ENCODE results near the gene SELENOK. TPM values are rescaled to one million over a fixed set of nuclear protein-coding genes. Genes with fewer than 3 reads are reported as not detected.
A peak's percentile ranks its signal among the peaks of the same experiment; 100 is the strongest.

Gene SELENOK
- total RNA-seq, 2 donors from 2014 or later, result 46.0 to 52.9 TPM

DNA sequence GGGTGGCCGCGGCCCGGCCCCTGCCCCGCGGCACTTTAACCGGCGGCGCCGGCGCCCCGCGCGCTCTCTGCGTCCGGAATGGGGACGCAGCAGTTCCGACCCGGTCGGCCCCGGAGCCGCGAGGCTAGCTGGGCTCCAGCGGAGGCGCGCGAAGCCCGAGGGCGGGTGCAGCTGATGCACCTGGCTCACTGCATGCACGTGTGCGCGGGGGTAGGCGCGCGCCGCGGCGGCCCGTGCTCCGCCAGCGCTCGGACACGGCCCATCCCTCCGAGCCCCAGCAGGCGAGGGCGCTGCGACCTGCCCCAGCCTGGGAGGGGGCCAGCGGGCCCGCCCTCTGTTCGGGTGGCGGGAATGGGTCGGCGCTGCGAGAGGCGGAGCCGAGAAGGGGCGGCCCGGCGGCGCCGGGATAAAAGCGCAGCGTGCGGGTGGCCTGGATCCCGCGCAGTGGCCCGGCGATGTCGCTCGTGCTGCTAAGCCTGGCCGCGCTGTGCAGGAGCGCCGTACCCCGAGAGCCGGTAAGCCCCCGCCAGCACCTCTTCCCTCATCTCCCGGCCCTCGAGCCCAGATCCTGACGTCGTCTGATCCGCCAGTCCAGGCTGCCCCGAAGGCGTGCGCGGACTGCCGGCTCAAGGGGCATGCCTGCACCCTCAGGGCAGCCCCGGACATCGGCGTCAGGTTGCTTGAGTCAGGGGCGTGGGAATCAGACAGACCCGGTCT, 45.4 kb downstream of the SELENOK start, which contains the start of the genes CHDH and IL17RB:
Gene CHDH (minus strand): TSS at position 286 of the 717 bp plus-strand sequence. CDS start 22,411 bp downstream, outside the sequence.
Gene IL17RB (plus strand): TSS at position 435 of the 717 bp plus-strand sequence. CDS start 21 bp downstream, at position 456.
- no peaks in the 10 kb centered on the region for H3K27me3 ChIP-seq
- H3K27ac ChIP-seq, result peak within 1 kb of the TSS; percentile 92
- H3K4me1 ChIP-seq, result peaks cover 8% of the 10 kb centered on the region

DNA sequence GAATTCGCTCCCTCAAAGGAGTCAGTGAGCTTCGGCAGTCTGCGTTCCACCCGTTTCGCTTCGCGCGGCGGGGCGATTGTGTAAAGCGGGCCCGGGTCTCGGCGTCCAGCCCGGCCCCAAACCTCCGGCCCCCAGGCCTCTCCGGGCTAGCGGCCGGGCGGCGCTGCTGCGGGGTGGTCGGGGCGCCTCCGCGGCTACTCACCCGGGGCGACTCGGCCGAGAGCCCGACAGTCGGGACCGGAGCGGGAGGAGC, 45.9 kb downstream of the SELENOK start:
- peak overlapping the region; percentile 83 for H3K4me3 ChIP-seq
- no peak for DNase-seq
- no peaks in the 10 kb centered on the region for H3K9me3 ChIP-seq
- H3K36me3 ChIP-seq, result no peaks in the 10 kb centered on the region
- H3K9ac ChIP-seq (ENCODE audit: low read depth in 2 of 2, low read length in 2 of 2), result peak overlapping the region; percentile 81
- peaks cover 8% of the 10 kb centered on the region for H3K4me1 ChIP-seq
- TF ChIP-seq, protein P1, sequence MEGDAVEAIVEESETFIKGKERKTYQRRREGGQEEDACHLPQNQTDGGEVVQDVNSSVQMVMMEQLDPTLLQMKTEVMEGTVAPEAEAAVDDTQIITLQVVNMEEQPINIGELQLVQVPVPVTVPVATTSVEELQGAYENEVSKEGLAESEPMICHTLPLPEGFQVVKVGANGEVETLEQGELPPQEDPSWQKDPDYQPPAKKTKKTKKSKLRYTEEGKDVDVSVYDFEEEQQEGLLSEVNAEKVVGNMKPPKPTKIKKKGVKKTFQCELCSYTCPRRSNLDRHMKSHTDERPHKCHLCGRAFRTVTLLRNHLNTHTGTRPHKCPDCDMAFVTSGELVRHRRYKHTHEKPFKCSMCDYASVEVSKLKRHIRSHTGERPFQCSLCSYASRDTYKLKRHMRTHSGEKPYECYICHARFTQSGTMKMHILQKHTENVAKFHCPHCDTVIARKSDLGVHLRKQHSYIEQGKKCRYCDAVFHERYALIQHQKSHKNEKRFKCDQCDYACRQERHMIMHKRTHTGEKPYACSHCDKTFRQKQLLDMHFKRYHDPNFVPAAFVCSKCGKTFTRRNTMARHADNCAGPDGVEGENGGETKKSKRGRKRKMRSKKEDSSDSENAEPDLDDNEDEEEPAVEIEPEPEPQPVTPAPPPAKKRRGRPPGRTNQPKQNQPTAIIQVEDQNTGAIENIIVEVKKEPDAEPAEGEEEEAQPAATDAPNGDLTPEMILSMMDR (IDR thresholded peaks at IDR 0.05), result no peak
- no peaks in the 10 kb centered on the region for H3K27me3 ChIP-seq
- H3K27ac ChIP-seq, result peak overlapping the region; percentile 92
- intact Hi-C loops (cut with DNase I), result no loop called here

More for the DNA sequence above, 45.4 kb downstream of the SELENOK start, which contains the start of the genes CHDH and IL17RB:
- H3K4me3 ChIP-seq, result peak within 1 kb of the TSS; percentile 83
- no peaks in the 10 kb centered on the region for H3K36me3 ChIP-seq
- H3K9me3 ChIP-seq, result no peaks in the 10 kb centered on the region
- intact Hi-C loops (cut with DNase I), result no loop called here
- TF ChIP-seq, protein P1 (IDR thresholded peaks at IDR 0.05), result no peak
- peak; percentile 86 for DNase-seq
- H3K9ac ChIP-seq (ENCODE audit: low read depth in 2 of 2, low read length in 2 of 2), result peak within 1 kb of the TSS; percentile 81

DNA sequence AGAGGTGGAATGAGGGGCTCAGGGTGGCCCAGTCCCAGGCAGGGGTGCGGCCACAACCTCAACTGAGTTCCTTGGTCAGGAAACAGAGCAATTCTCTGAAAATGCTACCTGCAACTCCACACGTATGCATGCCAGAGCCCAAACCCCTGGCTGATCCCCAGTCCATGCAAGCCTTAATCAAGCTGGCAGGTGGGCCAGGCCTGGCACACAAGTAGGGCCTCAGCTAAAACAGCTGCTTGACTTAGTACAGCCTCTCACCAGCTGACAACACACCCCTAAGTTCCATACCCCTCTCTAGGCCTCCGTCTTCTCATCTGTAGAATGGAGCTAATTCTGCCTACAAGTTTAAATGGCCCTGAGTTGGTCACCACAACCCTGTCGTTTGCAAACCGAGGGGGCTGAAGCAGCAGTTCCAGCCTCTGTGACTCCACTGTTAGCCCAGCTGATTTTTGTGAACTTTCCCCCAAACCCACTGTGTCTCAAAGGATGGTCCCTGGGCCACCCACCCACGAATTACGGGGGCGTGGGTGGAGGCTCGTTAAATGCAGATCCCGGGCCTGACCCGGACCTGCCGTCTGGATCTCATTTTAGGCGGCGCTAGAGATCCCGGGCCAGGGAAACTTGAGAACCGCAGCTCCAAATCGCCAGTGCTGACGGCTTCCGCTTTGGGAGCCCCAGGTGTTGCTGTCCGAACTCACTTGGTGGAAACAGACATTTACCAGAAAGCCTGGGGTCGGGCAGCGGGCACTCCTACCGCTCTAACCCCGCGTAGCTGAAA, 46.4 kb downstream of the SELENOK start:
- Histone ChIP-seq H3K4me1 (peaks cover 8% of the 10 kb centered on the region), H3K9me3 (no peaks in the 10 kb centered on the region), H3K27me3 (no peaks in the 10 kb centered on the region), H3K36me3 (no peaks in the 10 kb centered on the region), H3K27ac (peak overlapping the region; percentile 92), H3K9ac (ENCODE audit: low read depth in 2 of 2, low read length in 2 of 2) (peak overlapping the region; percentile 81), H3K4me3 (peak overlapping the region; percentile 83)
- intact Hi-C loops (cut with DNase I), result no loop called here
- DNase-seq, result peak; percentile 69
- TF ChIP-seq, protein P1 (IDR thresholded peaks at IDR 0.05), result no peak

DNA sequence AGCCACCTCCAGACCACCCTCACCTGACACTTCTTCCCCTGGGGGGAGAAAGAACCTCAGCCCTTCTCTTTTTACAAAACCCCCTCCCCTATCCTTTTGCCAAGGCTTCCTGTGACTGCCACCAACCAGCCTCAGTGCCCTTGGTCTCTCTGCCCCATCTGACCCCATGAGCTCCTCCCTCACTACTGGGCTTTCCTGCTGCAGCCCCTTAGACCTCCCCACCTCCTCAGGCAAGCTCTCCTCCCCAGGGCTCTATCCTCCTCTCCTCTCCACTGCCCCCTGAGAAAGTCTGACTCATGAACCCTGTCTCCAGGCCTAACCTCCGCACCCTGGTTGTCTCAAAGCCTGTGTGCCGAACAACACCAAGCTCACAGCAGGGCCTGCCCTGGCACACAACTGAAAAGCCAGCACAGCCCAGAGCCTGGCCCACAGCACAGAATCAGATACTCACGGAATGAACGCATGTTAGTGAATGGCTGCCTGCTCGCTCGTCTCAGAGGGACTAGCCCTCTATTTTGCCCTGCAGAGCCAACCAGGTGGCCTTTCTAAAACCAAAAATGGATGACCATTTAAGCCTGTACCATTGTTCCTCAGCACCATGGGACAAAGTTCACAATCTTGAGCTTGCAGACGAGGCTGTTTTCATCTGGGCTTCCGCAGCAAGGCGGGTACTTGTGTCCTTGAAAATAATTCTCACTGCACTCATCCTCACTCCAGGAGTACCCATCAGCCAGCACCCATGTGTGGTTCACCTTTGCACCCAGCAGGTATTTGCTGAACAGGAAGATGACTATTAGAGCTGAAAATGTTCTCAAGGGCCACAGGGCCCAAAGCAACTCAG, 47.2 kb downstream of the SELENOK start:
- Histone ChIP-seq H3K9me3 (no peaks in the 10 kb centered on the region), H3K27ac (peak overlapping the region; percentile 92), H3K36me3 (no peaks in the 10 kb centered on the region), H3K9ac (ENCODE audit: low read depth in 2 of 2, low read length in 2 of 2) (peak overlapping the region; percentile 26 to 81), H3K4me1 (peaks cover 8% of the 10 kb centered on the region), H3K4me3 (no peak overlapping the region), H3K27me3 (no peaks in the 10 kb centered on the region)
- DNase-seq, result peak; percentile 69
- TF ChIP-seq, protein P1 (IDR thresholded peaks at IDR 0.05), result no peak
- intact Hi-C loops (cut with DNase I), result no loop called here

All from colonic mucosa (tissue), 4 donors.